Suppressor macrophage treated with lipopolysaccharide for 1 hour (primary cell): ENCODE results near the gene GAN.

Experiments used
- DNase-seq, 3 donors: peaks; one replicate each; pipeline ENCODE4 v3.0.0-alpha.2; 2020 to 2022

Gene GAN

GRCh38 chr16:81360135-81360534 is 45.4 kb downstream of the GAN start:
- DNase-seq = no peak

- no peak for DNase-seq
These were observed 51.0 kb downstream of the GAN start for GRCh38 chr16:81365731-81366130.

GRCh38 chr16:81366316-81366932 is 51.7 kb downstream of the GAN start:
- DNase-seq = peak; percentile 56 to 81 (median 74)

GRCh38 chr16:81367821-81368220 is 53.1 kb downstream of the GAN start:
- DNase-seq = no peak

GRCh38 chr16:81369888-81370504 is 55.2 kb downstream of the GAN start:
- no peak for DNase-seq

GRCh38 chr16:81371106-81371505 is 56.3 kb downstream of the GAN start:
- no peak for DNase-seq

GRCh38 chr16:81374550-81374949 is 59.8 kb downstream of the GAN start:
- no peak for DNase-seq

GRCh38 chr16:81376880-81377279 is 62.1 kb downstream of the GAN start:
- no peak for DNase-seq

- no peak for DNase-seq
These were observed 63.3 kb downstream of the GAN start for GRCh38 chr16:81378049-81378448.

- DNase-seq = no peak
These were observed 66.2 kb downstream of the GAN start for GRCh38 chr16:81380932-81381331.

GRCh38 chr16:81384006-81384405 is 69.2 kb downstream of the GAN start:
- no peak for DNase-seq

GRCh38 chr16:81385031-81385756 is 70.4 kb downstream of the GAN start:
- DNase-seq = no peak

GRCh38 chr16:81388357-81388756 is 73.6 kb downstream of the GAN start:
- DNase-seq = no peak

- no peak for DNase-seq
These were observed 76.1 kb downstream of the GAN start for GRCh38 chr16:81390840-81391239.

- DNase-seq = no peak
These were observed 77.2 kb downstream of the GAN start for GRCh38 chr16:81392011-81392410.

- no peak for DNase-seq
These were observed 79.7 kb downstream of the GAN start for GRCh38 chr16:81394416-81394815.

GRCh38 chr16:81394966-81395655 is 80.3 kb downstream of the GAN start:
- no peak for DNase-seq

GRCh38 chr16:81397058-81397878 is 82.5 kb downstream of the GAN start:
- DNase-seq = no peak

GRCh38 chr16:81397879-81398520 is 83.2 kb downstream of the GAN start:
- DNase-seq = no peak

GRCh38 chr16:81399909-81400308 is 85.1 kb downstream of the GAN start:
- DNase-seq = no peak

- DNase-seq = peak in 2 of 3 donors; percentile 8 to 21
These were observed 86.5 kb downstream of the GAN start for GRCh38 chr16:81401035-81401950.
